CD14-positive monocyte (primary cell): ENCODE results near the gene KIF16B. TPM values are rescaled to one million over a fixed set of nuclear protein-coding genes. Genes with fewer than 3 reads are reported as not detected.

ENCODE experiments used
- DNase-seq, 3 donors: peaks; one replicate each; pipeline ENCODE4 v3.0.0-alpha.2; 2011 to 2022
- H2AFZ ChIP-seq: 2 replicates; pipeline ENCODE4 v1.6.0; 2012; ENCODE audit warnings: mild to moderate bottlenecking, low read depth, low read length, inconsistent platforms; ENCODE audit not compliant: insufficient read depth, poor library complexity, severe bottlenecking
- H3K27ac ChIP-seq, 2 donors: 1 replicate in 1 of 2; 2 replicates in 1 of 2; pipeline ENCODE4 v1.5.1; 2012 to 2013; ENCODE audit warnings: low read length in 2 of 2, control low read depth in 1 of 2, inconsistent platforms in 1 of 2, low read depth in 1 of 2, mild to moderate bottlenecking in 1 of 2
- H3K27me3 ChIP-seq, 2 donors: one replicate each; pipeline versions ENCODE4 v1.6.0 to v1.6.1; 2011 to 2013; ENCODE audit warnings: low read length in 2 of 2; ENCODE audit not compliant: control insufficient read depth in 2 of 2, insufficient read depth in 2 of 2
- H3K36me3 ChIP-seq, 2 donors: replicated peaks in 1 of 2; 1 replicate in 1 of 2; 2 replicates in 1 of 2; pipeline versions ENCODE4 v1.5.1 to v1.6.1; 2012 to 2013; ENCODE audit warnings: low read length in 2 of 2, control low read depth in 1 of 2, inconsistent platforms in 1 of 2, mild to moderate bottlenecking in 1 of 2; ENCODE audit not compliant: insufficient read depth in 2 of 2, control insufficient read depth in 1 of 2
- H3K4me1 ChIP-seq, 2 donors: 1 replicate in 1 of 2; 2 replicates in 1 of 2; pipeline versions ENCODE4 v1.5.1 to v1.6.1; 2012 to 2013; ENCODE audit warnings: low read length in 2 of 2, control low read depth in 1 of 2, inconsistent platforms in 1 of 2, mild to moderate bottlenecking in 1 of 2, moderate library complexity in 1 of 2; ENCODE audit not compliant: insufficient read depth in 2 of 2, control insufficient read depth in 1 of 2
- H3K4me2 ChIP-seq: replicated peaks from 2 replicates; pipeline ENCODE3; 2012; ENCODE audit warnings: low read length, moderate library complexity, mild to moderate bottlenecking; ENCODE audit not compliant: poor library complexity, severe bottlenecking; ENCODE audit errors: extremely low read depth
- H3K4me3 ChIP-seq, 3 experiments: fragments of 200-600 bp in 1 of 3; sonication (generic) in 1 of 3; replicated peaks in 1 of 3; 1 replicate in 2 of 3; 2 replicates in 1 of 3; pipeline ENCODE4 v1.5.1; 2011 to 2013; ENCODE audit warnings: low read length in 3 of 3, mild to moderate bottlenecking in 3 of 3, control low read depth in 2 of 3, low read depth in 2 of 3, inconsistent platforms in 1 of 3, moderate library complexity in 1 of 3
- H3K79me2 ChIP-seq: 2 replicates; pipeline ENCODE4 v1.6.0; 2012; ENCODE audit warnings: mild to moderate bottlenecking, control low read depth, inconsistent platforms, low read length, moderate library complexity; ENCODE audit not compliant: insufficient read depth
- H3K9ac ChIP-seq: 2 replicates; pipeline ENCODE4 v1.6.0; 2017; ENCODE audit warnings: low read length, mild to moderate bottlenecking; ENCODE audit not compliant: insufficient read depth, poor library complexity, severe bottlenecking
- H3K9me3 ChIP-seq, 2 donors: replicated peaks in 1 of 2; 1 replicate in 1 of 2; 2 replicates in 1 of 2; pipeline versions ENCODE4 v1.5.1 to v1.6.1; 2012 to 2013; ENCODE audit warnings: low read length in 2 of 2, control low read depth in 1 of 2; ENCODE audit not compliant: control insufficient read depth in 1 of 2, insufficient read depth in 1 of 2
- H4K20me1 ChIP-seq: 2 replicates; pipeline ENCODE4 v1.6.0; 2012; ENCODE audit warnings: mild to moderate bottlenecking, low read length, control low read depth, moderate library complexity; ENCODE audit not compliant: insufficient read depth
- H3K27ac Mint-ChIP-seq, 7 donors: one replicate each; pipeline ENCODE4 v1.8.0; 2020; ENCODE audit warnings: mild to moderate bottlenecking in 7 of 7, mixed read lengths in 7 of 7, moderate library complexity in 6 of 7, inconsistent platforms in 2 of 7
- H3K27me3 Mint-ChIP-seq, 3 donors: one replicate each; pipeline ENCODE4 v1.8.0; 2021 to 2022; ENCODE audit warnings: low read depth in 3 of 3, mild to moderate bottlenecking in 3 of 3, mixed read lengths in 3 of 3, moderate library complexity in 3 of 3, inconsistent platforms in 1 of 3
- H3K36me3 Mint-ChIP-seq, 2 donors: one replicate each; pipeline ENCODE4 v1.8.0; 2020; ENCODE audit warnings: mixed read lengths in 2 of 2, inconsistent platforms in 1 of 2, mild to moderate bottlenecking in 1 of 2
- H3K4me1 Mint-ChIP-seq: one replicate; pipeline ENCODE4 v1.8.0; 2020; ENCODE audit warnings: mild to moderate bottlenecking, mixed read lengths
- H3K4me3 Mint-ChIP-seq, 2 donors: one replicate each; pipeline ENCODE4 v1.8.0; 2020; ENCODE audit warnings: mild to moderate bottlenecking in 2 of 2, mixed read lengths in 2 of 2, moderate library complexity in 1 of 2
- H3K9me3 Mint-ChIP-seq, 7 donors: one replicate each; pipeline ENCODE4 v1.8.0; 2020 to 2022; ENCODE audit warnings: mixed read lengths in 7 of 7, mild to moderate bottlenecking in 6 of 7, moderate library complexity in 6 of 7, inconsistent platforms in 2 of 7
- CTCF ChIP-seq: fragments of 200-600 bp; IDR thresholded peaks from one replicate; pipeline ENCODE4 v1.8.0; 2022; ENCODE audit warnings: antibody characterized with exemption, mild to moderate bottlenecking
- WGBS: methylation state at CpG from one replicate; pipeline ENCODE4 v1.1.5; 2013; ENCODE audit warnings: missing lambda C conversion rate; ENCODE audit not compliant: insufficient coverage; 5-methylcytosine and 5-hydroxymethylcytosine counted together
- intact Hi-C, 2 donors: fragments of 100-400 bp; cut with micrococcal nuclease; formaldehyde crosslinking; loops; one replicate each; pipeline versions ENCODE4 v1.15.0 to v1.15.1; 2023
- polyA plus RNA-seq, 3 donors: library from polyadenylated mRNA; depleted of rRNA in 1 of 3; unstranded in 2 of 3; stranded (reverse) in 1 of 3; fragments of 300-500 nt in 2 of 3; fragments of >200 nt in 1 of 3; fragmentation: Illumina TruSeq in 2 of 3; gene quantifications; 1 replicate in 2 of 3; 2 replicates in 1 of 3; pipeline ENCODE4 v1.2.3, GENCODE V29; 2012 to 2021

KIF16B gene
- polyA plus RNA-seq, 3 donors, result 0.89 to 2.9 (median 2.8) TPM

- 94% methylated on average over 2 of the region's 2 CpGs for WGBS
- Histone ChIP-seq H3K4me3 (no peak overlapping the region), H3K4me1 (no peaks in the 10 kb centered on the region), H2AFZ (no peak overlapping the region), H4K20me1 (no peaks in the 10 kb centered on the region), H3K9me3 (peaks cover 13 to 16% of the 10 kb centered on the region in 2 donors), H3K27ac (no peak overlapping the region), H3K4me2 (no peak overlapping the region), H3K79me2 (no peaks in the 10 kb centered on the region), H3K9ac (no peak overlapping the region), H3K36me3 (no peaks in the 10 kb centered on the region), H3K27me3 (no peaks in the 10 kb centered on the region)
- Mint-ChIP-seq H3K9me3 (peaks cover 10 to 21% (median 12%) of the 10 kb centered on the region in 7 donors), H3K4me1 (peaks cover 7% of the 10 kb centered on the region), H3K27me3 (peaks cover 0 to 1% (median 0%) of the 10 kb centered on the region in 3 donors), H3K4me3 (no peak overlapping the region), H3K27ac (no peak overlapping the region), H3K36me3 (peaks cover 6 to 14% of the 10 kb centered on the region in 2 donors)
- intact Hi-C loops, result no loop called here
- DNase-seq, result no peak
- TF ChIP-seq CTCF, result no peak
Observed at GRCh38 chr20:16280219-16280618, 293.0 kb downstream of the KIF16B start.

GRCh38 chr20:16279320-16279719 lies 293.9 kb downstream of the KIF16B start:
- Mint-ChIP-seq H3K36me3 (peaks cover 6 to 7% of the 10 kb centered on the region in 2 donors), H3K4me1 (peaks cover 5% of the 10 kb centered on the region), H3K27me3 (peaks cover 0 to 1% (median 0%) of the 10 kb centered on the region in 3 donors), H3K9me3 (peaks cover 10 to 21% (median 12%) of the 10 kb centered on the region in 7 donors), H3K4me3 (no peak overlapping the region), H3K27ac (no peak overlapping the region)
- Histone ChIP-seq H3K9me3 (peaks cover 13 to 16% of the 10 kb centered on the region in 2 donors), H3K79me2 (no peaks in the 10 kb centered on the region), H3K27me3 (no peaks in the 10 kb centered on the region), H3K4me3 (no peak overlapping the region), H3K36me3 (no peaks in the 10 kb centered on the region), H3K9ac (no peak overlapping the region), H3K4me1 (no peaks in the 10 kb centered on the region), H4K20me1 (no peaks in the 10 kb centered on the region), H3K4me2 (no peak overlapping the region), H3K27ac (no peak overlapping the region), H2AFZ (no peak overlapping the region)
- intact Hi-C loops, result no loop called here
- no peak for TF ChIP-seq CTCF
- WGBS, result 96% methylated on average over 4 of the region's 5 CpGs
- DNase-seq, result no peak
